GM18951 (cell line): ENCODE measurements around the gene ARMC9.
A peak's percentile ranks its signal among the peaks of the same experiment; 100 is the strongest.
"Not testable (repeated sequence)": the region's sequence is repeated elsewhere in the genome, so short reads cannot be mapped to it uniquely, and the experiment has no call there.

Experiments
- POLR2A ChIP-seq: IDR thresholded peaks from 4 replicates; pipeline ENCODE4 v1.6.1; 2011; ENCODE audit warnings: mild to moderate bottlenecking; ENCODE audit not compliant: insufficient read length, insufficient read depth; ENCODE audit errors: extremely low read depth
- in situ Hi-C: fragments of 300-500 bp; cut with MboI; formaldehyde crosslinking; loops from one replicate; pipeline ENCODE4 v1.12.0; 2022; ENCODE audit warnings: low sequenced_read_pairs, mixed read lengths, inconsistent platforms; ENCODE audit not compliant: unreplicated experiment

Gene ARMC9

DNA sequence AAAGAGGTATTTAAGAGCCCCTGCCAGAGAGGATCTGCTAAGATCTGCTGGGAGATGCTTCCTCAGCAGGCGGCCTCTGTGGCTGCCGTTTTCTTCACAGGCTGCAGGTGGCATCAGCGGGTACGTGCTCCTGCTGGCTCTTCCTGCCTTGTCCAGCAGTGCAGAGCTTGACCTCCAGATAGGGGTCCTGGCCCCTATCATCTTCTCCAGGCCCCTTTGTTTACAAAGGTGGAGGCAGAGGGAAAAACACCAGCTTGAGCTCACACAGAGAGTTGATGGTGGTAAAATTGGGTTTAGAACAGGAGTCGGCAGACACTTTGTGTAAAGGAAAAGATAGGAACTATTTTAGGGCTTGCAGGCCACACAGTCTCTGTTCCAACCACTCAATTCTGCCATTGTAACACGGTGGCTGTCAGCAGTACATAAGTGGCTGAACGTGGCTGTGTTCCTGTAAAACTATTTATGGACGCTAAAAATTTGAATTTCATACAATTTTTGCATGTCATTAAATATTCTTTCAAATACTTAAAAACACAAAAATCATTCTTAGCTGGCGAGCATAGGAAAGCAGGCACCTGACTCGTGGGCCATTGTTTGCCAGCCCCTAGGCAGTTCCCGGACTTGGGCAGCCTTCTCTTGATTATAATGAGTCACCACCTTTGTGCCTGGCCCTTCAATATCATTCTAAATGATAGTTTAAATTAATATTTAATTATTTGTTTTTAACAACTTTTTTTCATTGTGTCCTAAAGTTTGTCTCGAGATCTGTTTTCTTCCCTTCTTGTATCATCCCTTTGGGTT, 98.9 kb downstream of the ARMC9 start:
- in situ Hi-C loops = loop anchor here (10.0 kb wide), 1 partner anchor 97 kb away; the partner anchor contains the start of gene B3GNT7
- TF ChIP-seq POLR2A = no peak

DNA sequence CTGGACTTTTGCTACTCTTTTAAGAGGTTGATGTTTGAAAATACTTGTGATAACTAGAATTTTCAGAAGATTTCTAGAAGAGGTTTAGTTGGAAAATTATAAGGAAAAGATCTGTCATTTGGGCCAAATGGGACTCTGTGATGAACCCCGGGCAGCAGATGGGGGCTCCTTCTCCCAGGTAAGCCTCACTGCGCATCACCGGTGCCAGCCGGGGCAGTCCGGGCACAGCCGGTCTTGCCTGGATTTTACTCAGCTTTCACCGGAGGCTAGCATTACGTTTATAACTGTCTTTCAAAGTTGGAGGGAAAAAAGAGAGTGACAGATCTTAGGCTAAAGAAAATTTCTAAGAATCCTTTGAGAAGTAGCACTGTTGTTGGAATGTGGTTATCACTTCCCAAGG, 99.7 kb downstream of the ARMC9 start:
- in situ Hi-C loops = loop anchor here (10.0 kb wide), 1 partner anchor 97 kb away; the partner anchor contains the start of gene B3GNT7
- no peak for TF ChIP-seq POLR2A

DNA sequence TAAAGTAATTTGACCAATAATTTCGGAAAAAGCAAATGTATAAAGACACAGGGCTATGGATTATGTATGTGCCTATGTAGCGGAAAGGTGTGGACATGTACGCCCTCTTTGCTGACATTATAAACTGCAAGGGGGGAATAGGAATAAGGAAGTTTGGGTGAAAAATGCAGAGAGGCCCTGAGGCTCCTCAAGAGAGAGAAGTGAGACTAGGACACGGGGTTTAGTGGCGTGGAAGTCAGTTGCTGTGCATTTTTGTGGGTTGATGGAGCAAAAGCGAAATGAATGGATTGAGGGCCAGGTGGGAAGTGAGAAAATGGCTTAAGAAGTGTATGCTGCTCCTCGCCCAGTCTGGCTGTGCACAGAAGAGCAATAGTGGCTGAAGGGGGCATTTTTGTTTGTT, 100.8 kb downstream of the ARMC9 start:
- in situ Hi-C loops = loop anchor here (10.0 kb wide), 1 partner anchor 96 kb away; the partner anchor contains the start of gene B3GNT7
- TF ChIP-seq POLR2A = no peak

DNA sequence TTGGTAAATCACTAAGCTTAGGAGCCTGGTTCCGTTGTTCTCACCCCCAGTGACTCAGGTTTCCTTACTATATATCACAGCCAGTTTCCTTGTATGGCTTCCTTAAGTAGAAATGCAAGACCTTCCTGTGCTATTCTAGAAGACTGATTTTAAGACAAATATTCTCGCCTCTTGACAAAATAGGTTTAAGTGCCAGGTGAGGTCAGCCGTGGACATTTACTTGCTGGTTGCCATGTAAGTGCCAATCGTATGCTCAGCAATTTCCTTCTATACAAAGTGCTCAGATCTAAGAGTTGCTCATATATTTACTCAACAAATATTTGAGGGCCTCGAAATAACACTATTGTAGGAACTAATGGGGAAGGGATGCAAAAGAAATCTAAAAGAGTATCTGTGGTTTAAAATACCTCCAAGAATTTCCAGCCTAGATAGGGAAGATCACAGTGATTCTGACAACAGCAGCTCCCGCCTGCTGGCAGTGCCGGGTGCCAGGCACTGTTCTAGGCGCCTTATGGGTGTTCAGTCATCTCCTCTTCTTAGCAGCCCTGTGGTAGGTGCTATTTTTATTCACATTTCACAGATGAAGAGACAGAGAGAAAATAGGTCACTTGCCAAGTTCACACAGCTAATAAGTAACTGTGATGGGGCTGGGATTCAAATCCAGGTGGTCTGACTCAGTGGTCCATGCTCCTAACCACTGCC, 101.7 kb downstream of the ARMC9 start:
- in situ Hi-C loops = no loop called here
- TF ChIP-seq POLR2A = peak; percentile 14

DNA sequence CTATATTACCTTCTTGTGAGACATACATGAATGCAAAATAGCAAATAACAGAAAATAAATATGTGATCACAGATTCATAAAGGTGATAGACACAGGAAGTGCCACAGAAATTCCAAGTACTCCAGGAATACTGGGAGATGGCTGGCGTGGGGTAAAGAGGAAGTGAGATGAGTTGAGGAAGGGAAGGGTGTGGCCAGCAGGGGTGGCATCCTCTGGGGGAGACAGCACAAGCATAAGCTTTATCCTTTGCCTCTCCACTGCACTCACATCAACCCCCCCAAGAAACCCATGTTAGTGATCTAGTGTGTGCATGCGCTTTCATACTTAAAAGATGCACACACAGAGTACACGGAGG, 102.3 kb downstream of the ARMC9 start:
- in situ Hi-C loops = no loop called here

DNA sequence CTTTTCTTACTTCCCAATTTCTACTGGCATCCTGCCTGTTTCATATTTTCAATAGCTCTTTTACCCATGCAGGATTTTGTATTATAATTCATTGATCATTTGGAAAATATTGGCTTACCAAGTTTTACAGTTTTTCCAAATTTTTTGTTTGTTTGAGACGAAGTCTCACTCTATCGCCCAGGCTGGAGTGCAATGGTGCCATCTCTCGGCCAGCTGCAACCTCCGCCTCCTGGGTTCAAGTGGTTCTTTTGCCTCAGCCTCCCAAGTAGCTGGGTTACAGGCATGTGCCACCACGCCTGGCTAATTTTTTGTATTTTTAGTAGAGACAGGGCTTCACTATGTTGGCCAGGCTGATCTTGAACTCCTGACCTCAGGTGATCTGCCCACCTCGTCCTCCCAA, 105.8 kb downstream of the ARMC9 start:
- in situ Hi-C loops = not testable (repeated sequence)

More for the DNA sequence above, 102.3 kb downstream of the ARMC9 start:
- TF ChIP-seq POLR2A = peak; percentile 10

DNA sequence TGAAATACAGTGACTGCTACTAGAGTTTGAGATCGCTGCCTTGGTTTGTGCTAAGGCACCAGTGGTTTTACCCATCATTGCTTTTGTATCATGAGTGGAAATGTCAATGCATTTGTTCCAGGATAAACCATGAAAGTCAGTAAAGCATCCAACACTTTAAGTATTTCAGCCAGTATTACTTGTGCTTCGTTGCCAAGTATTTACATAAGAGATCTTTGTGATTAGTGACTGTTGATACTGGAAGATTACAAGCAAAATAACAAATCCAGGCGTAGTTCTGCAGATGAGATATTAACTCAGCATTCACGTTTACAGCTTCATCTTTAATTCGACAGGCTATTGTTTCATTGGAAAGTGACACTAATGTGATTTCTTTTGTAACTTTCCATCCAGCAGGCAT, 106.8 kb downstream of the ARMC9 start:
- no peak for TF ChIP-seq POLR2A
- in situ Hi-C loops = no loop called here

DNA sequence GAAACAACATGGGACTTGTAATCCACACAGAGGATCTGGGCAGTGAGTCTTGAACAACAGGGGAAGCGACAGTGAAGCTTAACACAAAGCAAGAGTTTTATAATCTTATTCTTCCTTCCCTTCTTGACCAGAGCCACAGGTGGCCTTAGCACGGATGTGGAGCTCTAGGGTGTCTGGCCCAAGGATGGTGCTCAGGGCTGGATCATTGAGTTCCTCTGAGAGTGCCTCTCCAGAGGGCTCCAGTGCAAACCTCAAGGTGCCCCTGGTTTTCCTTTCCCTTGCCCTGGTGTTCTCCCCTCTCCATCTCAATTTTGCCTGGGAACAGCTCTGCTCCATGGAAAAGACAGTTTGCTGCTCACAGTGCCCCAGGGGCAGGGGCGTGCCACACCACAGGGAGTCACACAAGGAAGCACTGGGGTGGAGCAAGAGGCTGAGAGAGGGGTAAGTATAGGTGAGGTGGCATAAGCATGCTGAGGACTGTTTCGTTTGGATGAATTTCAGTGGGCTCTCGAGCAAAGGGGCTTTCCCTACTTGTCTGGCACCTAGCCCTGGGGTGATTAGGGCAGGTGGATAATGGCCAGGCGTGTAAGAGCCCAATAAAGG, 108.5 kb downstream of the ARMC9 start:
- in situ Hi-C loops = no loop called here
- no peak for TF ChIP-seq POLR2A

DNA sequence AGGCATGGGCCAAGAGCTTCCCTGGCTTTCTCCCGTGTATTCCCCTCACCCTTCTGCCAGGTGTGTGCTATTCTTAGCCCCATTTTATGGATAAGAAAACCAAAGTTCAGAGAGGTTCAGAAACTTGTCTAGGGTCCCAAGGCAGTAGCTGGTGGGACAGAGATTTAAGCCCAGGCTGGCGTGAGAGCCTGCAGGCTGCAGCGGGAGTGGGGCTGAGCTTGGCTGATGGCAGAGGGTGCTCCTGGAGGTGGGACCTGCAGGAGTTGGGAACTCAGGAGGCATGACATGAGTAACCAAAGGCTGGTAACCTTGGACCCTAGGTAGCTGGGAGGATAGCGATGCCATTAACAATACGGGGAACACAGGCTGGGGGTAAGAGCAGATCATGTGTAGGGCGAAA, 109.8 kb downstream of the ARMC9 start:
- in situ Hi-C loops = no loop called here
- TF ChIP-seq POLR2A = no peak

DNA sequence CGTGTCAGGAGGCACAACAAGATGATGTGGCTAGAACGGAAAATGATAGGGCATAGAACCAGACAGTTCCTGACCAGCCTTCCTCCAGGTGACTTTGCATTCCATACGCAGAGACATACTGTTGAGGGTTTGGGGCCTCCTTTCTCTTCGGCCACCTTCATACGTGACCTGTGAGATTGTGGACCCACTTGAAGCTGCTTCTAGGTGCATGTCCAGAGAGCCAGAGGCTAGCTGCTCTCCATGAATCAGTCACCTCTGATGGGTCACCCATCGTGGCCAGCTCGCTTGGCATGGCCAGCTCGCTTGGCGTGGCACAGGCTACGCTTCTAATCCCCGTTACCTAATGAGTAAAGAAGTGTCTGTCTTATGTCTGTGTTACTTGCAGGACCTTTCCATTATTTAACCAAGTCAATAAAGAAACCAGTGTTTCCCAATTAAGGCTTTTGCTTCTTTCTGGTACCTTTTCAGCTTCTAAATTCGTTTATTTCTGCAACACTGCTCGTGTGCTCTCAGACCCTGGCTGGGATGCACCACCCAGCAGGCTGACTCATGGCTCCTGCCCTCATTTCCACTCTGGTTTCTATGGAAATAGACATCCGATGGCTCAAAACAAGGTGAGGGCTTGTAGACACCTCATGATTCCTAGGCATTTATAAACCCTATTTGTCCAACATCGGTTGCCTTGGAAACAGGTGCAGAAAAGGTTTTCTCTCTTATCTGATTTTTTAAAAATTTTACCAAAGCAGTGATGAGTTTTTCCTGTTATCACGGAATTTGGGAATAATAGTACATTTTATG, 110.4 kb downstream of the ARMC9 start:
- in situ Hi-C loops = no loop called here

DNA sequence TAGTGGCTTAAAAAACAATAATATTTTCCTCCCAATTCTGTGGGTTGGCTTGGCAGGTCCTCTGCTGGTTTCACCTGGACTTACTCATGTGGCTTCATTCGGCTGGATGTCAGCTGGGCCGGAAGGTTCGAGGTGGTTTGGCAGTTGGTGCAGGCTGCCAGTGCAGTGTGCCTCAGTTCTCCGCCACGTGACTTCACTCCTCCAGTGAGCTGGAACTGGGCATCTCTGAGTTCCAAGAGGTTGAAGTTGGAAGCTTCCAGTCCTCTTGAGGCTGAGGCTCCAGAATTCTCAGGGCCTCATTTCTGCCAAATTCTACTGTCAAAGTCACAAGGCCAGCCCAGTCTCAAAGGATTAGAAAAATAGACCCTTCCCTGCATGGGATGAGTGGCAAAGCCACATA, 113.6 kb downstream of the ARMC9 start:
- in situ Hi-C loops = no loop called here
- no peak for TF ChIP-seq POLR2A

More for the DNA sequence above, 110.4 kb downstream of the ARMC9 start:
- TF ChIP-seq POLR2A = no peak

DNA sequence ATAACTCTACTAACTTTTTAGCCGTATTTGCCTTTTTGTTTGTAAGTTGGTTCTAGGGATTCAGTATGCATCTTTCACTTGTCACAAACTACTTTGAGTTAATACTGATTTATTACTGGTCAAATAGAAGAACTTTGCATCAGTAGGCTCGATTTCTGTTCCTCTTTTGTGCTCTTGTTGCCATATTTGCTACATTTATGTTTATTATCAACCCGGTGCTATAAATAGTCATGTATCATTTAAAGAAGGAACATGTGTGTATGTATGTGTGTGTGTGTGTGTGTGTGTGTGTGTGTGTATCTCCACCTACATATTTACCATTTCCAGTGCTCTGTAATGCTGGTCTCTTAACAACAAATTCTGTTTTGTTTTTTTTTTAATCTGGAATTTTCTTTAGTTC, 117.5 kb downstream of the ARMC9 start:
- no peak for TF ChIP-seq POLR2A
- in situ Hi-C loops = no loop called here

DNA sequence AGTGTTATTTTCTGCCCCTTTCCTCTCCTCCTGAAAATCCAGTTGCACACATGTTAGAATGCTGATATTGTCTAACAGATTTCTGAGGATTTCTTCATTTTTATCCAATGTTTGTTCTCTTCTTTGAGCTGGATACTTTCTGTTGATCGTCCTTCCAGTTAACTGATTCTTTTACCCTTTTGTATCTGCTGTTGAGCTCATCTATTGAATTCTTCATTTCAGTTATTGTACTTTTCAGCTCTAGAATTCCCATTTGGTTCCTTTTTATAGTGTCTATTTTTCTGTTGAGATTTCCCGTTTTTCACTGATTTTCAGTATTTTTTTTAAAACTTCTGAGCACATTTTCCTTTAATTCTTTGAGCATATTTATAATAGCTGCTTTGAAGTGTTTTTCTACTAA, 119.1 kb downstream of the ARMC9 start:
- no peak for TF ChIP-seq POLR2A
- in situ Hi-C loops = no loop called here
